HG03196 (cell line): ENCODE results near the gene CNTN4.

Experiments
- ATAC-seq: cut with Tn5 transposase; IDR thresholded peaks from one replicate; pipeline ENCODE4 v1.9.1; 2021; ENCODE audit not compliant: unreplicated experiment

The CNTN4 gene

DNA sequence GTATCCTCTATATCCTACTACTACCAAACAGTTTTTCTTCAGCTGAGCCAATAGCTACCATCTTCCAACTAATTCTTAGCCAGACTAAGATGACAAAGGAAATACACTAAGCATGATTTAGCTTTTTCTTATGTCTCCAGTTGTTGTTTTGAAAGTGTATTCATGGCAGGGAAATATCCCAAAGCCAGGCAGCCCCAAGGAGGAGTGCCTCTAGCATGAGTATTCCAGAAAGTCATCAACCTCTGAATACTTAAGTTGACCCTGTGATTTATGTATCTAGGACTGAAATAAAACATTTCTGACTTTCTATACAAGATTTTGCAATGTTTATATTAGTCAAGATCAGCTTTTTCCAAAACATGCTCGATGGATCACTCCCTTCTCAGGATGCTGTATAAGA lies 562.4 kb downstream of the CNTN4 start:
- ATAC-seq: no peak

- no peak for ATAC-seq
Measured at GRCh38 chr3:2677501-2677900, 578.8 kb downstream of the CNTN4 start.

DNA sequence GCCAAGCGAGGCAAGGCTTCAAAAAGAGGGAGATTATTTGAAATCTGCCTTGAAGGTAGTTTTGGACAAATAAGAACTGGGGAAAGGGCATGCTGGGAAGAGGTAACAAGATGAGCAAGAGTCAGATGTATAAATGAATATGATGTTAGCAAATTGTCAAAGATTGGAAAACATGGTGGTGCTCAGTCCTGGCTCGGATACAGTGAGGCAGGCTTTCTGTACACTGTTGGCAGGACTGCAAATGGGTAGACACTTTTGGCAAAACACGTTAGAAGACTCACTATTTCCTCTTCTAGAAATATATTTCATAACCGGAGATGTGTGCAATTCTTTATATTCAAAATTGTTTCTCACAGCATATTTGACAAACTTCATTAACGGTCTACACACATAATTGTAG lies 581.6 kb downstream of the CNTN4 start:
- ATAC-seq: no peak

GRCh38 chr3:2684046-2684445 lies 585.4 kb downstream of the CNTN4 start:
- ATAC-seq: no peak

DNA sequence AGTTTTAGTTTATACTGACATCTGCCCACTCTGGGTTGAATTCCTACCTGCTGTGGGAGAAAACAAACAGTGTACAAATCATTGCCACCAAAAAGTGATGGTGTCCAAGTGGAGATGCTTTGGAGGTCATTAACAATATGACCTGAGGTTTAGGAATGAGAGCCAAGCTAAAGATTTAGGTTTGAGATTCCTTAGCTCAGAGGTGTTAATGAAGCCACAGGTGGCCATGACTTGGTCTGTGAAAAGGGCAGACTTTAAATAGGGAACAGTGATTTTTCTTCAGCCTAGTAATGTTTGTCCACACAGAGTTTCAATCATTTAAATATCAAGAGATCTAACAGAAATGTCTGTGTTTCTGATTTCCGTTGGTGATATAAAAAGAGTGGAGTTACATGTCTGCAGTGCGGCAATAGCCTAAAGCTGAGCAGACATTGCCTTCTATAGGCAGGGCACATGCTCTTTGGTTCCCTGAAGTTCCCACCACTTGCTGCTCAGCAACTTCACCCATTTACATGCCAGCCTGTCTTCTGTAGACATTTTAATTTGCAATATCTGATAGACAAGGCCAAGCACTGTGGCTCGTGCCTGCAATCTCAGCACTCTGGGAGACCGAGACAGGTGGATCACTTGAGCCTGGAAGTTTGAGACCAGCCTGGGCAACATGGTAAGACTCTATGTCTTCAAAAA lies 588.3 kb downstream of the CNTN4 start:
- ATAC-seq: no peak

- ATAC-seq: no peak
Measured at GRCh38 chr3:2697589-2697988, 598.9 kb downstream of the CNTN4 start.

GRCh38 chr3:2701471-2701870 lies 602.8 kb downstream of the CNTN4 start:
- ATAC-seq: no peak

- ATAC-seq: no peak
Measured at GRCh38 chr3:2706144-2706835, 607.6 kb downstream of the CNTN4 start.

- no peak for ATAC-seq
Measured at GRCh38 chr3:2706836-2707210, 608.2 kb downstream of the CNTN4 start.

GRCh38 chr3:2711081-2711480 lies 612.4 kb downstream of the CNTN4 start:
- no peak for ATAC-seq

- ATAC-seq: no peak
Measured at GRCh38 chr3:2713923-2714322, 615.3 kb downstream of the CNTN4 start.

- no peak for ATAC-seq
Measured at GRCh38 chr3:2714834-2715233, 616.2 kb downstream of the CNTN4 start.

- ATAC-seq: no peak
Measured at GRCh38 chr3:2727101-2727500, 628.4 kb downstream of the CNTN4 start.

DNA sequence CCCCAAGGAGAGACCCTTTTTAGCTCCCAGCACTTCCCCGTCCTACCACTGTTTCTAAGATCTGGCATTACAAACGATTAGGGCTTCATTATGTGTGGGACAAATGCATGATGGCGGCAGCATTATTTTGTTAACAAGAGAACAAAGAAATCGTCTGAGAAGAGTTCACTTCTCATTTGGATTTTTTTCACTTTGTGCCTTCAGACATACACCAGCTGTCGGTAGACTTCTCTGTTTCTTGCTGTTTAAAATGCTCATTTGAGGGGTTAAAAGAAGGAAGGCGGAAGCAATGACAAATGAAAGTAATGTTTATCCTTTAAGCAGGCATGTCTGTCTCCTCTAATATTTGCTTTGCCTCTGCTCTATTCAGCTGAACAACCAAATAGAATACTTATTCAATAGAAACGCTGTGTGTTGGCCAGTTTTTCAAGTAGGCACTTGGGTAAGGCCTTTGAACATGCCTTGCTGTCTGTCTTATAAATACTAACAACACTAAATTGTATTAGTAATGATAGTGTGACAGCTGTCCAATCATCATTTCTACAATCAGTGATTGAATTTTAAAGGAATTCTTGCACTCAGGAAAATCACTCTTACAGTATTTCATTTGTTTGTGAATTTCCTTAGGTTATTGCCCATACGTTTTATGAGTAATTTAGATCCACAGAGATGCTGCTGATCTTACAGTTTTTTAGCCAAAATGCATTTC lies 629.1 kb downstream of the CNTN4 start:
- no peak for ATAC-seq

DNA sequence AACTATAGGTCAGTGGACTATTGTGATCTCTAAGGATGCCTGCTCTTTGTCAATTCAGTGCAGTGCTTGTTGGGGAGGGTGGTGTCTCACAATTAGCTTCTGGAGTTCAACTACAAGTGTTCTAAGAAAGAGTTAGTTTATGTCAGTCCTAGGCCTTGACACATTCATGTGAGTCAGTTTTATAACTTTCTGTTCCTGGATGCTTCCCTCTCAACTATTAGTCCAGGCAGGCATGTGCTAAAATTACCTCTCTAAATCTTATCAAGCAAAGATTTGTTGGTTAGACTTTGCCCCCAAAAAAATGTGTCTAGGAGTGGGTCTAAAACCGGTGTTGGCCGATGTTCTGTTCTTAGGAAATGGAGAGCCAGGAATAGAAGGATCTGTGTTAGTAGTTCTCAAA lies 633.2 kb downstream of the CNTN4 start:
- no peak for ATAC-seq

DNA sequence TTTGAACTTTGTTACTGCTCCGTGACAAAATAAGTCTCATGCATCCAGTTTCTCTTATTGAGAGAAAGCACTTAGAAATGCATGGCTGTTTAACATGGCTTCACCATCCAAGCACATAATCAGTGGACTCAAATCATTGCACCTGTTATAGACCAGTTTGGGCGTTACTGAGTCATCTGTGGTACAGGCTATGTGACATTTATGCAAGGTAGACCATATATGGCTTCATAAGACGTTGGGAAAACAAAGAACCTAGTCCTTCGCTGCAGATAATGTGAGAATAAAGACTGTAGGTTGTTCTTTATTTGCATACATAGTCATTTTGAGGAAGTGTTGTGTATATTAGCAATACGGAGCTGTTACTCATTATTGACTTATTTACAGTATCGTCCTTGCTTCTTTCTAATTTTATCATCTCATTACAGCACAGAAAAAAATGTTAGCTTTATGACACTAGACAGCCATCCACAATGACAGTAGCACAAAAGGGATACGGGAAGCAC lies 636.8 kb downstream of the CNTN4 start:
- ATAC-seq: no peak

DNA sequence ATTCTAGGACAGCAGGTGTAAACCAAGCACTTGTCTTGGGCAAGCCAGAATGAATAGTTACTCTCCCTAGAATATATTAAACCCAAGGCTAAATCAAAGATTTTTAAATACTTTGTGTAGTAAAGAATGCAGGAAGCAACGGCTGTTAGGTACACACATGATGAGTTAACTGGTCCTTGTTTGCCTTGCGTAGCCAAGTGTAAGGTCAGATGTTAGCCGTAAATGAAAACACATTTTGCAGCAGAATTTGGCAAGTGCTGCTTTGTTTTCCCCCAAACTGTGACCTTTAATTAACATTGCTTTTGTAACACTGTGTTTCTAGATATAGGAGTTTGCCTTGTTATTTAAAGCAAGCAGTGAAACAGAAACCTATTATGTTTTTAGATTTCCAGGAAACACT lies 642.9 kb downstream of the CNTN4 start:
- ATAC-seq: no peak

GRCh38 chr3:2765002-2765579 lies 666.4 kb downstream of the CNTN4 start:
- peak; percentile 85 for ATAC-seq

DNA sequence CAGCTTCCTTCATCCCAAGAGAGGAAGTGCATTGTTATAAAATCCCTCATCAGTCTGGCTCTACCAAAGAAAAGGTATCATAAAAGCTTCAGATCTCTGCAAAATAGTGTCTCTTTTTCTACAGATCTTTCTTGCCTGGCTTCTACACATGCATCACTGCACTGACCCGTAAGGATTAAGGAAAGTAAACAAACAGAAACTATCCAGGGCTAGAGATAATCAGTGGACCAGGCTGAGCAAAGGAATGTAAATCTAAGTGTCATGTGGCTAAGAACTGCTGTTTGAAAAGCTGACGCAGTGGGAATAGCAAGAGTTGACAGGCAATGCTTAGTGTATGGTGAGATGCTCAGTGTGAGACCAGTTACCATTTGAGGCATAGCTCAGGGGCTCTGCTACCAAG lies 671.8 kb downstream of the CNTN4 start:
- ATAC-seq: peak; percentile 22

DNA sequence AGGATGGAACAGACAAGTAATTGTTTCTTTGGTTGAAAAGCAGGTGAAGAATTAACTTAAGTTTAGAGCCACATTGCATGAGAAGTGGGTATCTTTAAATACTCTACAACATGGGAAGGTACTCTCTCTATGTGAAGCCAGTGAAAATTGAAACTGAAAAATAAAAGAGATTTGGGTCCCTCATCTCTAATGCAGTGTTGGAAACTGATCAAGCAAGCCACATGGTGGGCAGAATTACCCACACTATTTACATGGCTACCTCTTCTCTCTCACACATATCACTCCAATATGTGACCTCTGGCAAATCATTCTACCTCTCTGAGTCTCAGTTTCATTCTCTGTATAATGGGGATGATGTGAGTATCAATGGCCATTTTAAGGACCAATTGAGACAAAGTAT lies 672.5 kb downstream of the CNTN4 start:
- ATAC-seq: peak; percentile 96

DNA sequence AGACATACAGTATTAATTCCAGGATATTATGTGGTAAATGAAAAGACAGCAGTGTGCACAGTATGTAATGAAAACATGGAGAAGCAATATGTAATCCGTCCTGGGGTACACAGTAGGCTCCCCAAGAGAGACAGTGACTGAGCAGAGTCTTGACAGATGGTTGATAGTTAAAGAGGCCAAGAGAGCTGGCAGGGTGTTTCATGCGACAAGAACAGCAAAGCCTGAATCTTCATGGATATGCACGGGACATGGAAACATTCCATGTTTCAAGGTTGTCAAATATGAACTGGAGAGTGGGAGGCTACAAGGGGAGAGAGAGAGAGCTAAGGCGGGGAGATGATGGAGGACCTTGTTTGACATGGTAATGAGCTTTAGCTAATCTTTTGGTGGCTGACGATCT lies 673.1 kb downstream of the CNTN4 start:
- no peak for ATAC-seq

DNA sequence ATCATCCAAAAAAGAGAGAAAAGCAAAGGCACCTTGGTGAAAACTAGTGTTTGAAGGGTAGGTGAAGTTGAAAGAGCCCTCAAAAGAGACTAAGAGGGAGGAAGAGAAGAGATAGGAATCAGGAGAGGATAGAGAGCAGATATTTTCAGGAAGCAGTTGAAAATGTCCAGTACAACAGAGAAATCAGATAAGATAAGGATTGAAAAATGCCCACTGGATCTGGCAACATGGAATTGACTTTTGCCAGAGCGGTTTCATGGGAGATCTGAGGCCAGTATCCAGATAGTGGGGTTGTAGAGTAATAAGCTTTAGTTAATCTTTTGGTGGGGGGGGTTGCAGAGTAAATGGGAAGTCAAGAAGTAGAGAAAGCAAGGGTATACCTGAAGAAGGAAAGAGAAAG lies 674.1 kb downstream of the CNTN4 start:
- ATAC-seq: no peak
